Activated gamma-delta T cell (primary cell): Measurements from ENCODE around the gene DNM3.

Experiments used
- DNase-seq: peaks from one replicate; lab custom pipeline; 2025; lab: John Stamatoyannopoulos, UW

DNM3 gene

GRCh38 chr1:172326136-172326535, 484.8 kb downstream of the DNM3 start:
- DNase-seq, result no peak

GRCh38 chr1:172328266-172328665, 487.0 kb downstream of the DNM3 start:
- DNase-seq, result no peak

DNA sequence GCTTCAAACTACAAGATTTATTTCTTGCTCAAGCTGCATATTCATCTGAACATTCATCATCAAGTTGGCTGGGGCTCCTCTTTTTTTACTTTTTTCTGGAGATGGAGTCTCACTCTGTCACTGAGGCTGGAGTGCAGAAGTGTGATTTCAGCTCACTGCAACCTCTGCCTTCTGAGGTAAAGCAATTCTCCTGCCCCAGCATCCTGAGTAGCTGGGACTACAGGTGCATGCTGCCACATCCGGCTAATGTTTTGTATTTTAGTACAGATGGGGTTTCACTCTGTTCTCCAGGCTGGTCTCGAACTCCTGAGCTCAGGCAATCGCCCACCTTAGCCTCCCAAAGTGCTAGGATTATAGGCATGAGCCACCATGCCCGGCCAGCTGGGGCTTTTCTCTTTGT, 490.9 kb downstream of the DNM3 start:
- no peak for DNase-seq

GRCh38 chr1:172335377-172335776, 494.1 kb downstream of the DNM3 start:
- no peak for DNase-seq

DNA sequence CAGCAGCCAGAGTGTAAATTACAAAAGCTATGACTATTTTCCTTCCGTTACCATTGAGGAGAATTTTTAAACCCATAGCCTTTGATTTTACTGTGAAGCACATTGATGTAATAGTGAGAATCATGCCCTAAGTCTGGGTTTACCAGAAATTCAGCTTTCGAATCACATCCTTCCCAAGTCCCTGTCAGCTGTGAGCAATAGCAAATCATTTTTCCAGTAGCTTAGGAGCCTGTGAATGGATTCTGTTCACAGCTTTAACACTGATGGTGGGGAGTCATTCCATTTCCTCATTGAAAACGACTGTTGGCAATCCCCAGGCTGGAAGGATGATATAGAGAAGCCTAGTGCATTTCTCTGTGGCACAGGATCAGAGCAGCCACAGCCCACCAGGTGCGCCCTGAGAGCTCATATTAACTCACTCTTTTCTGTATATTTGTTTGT, 497.0 kb downstream of the DNM3 start:
- no peak for DNase-seq

- no peak for DNase-seq
Measured at GRCh38 chr1:172339842-172340241, 498.5 kb downstream of the DNM3 start.

GRCh38 chr1:172340520-172340919, 499.2 kb downstream of the DNM3 start:
- DNase-seq, result no peak

DNA sequence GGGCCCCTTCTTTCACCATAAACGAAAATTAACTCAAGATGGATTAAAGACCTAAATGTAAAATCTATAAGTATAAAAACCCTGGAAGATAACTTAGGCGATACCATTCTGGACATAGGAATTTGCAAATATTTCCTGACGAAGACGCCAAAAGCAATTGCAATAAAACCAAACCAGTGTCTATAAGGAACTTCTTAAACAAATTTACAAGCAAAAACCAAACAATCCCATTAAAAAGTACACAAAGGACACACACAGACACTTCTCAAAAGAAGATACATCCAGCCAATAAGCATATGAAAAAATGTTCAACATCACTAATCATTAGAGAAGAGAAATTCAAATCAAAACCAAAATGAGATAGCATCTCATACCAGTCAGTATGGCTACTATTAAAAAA, 500.4 kb downstream of the DNM3 start:
- DNase-seq, result no peak

- no peak for DNase-seq
Measured at GRCh38 chr1:172342584-172343239, 501.4 kb downstream of the DNM3 start.

- DNase-seq, result no peak
Measured at GRCh38 chr1:172343240-172344160, 502.2 kb downstream of the DNM3 start.

- DNase-seq, result no peak
Measured at GRCh38 chr1:172344444-172344843, 503.1 kb downstream of the DNM3 start.

GRCh38 chr1:172345077-172345476, 503.8 kb downstream of the DNM3 start:
- no peak for DNase-seq

GRCh38 chr1:172347416-172347815, 506.1 kb downstream of the DNM3 start:
- no peak for DNase-seq

DNA sequence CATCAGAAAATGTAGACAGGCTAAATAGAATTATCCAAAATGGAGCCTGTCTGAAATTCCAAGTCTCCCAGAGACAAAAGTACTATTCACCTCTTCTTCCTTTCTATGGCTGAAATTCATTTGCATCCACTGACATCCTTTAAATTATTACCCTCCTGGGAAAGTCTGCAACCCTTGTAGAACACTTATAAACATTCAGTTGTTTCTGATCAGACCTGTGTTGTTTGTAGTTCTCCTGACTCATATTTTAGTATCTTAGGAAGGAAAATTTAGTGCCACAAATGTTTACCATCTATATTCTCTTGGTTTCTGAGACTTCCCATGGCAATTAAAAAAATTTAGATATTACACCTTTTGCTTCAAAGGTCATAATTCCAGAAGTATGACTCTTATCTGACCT, 509.6 kb downstream of the DNM3 start:
- DNase-seq, result no peak

DNA sequence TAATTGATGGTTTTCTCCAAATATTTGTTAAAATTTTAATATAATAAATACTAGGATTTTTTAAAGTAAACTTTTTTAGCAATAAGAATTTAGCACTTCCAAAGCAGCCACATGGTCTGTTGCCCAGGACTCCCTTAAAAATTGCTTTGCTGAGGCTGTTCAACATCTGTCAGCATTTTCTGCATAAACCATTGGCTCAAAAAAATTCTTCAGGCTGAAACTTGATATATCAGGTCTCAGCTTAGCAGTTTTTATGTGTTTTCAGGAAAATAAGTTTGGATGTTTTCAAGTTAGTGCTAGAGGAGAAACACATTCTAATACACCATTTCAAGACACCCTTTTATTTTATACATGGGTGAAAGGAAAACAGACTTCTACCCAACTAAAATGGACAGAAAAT, 510.0 kb downstream of the DNM3 start:
- DNase-seq, result no peak

DNA sequence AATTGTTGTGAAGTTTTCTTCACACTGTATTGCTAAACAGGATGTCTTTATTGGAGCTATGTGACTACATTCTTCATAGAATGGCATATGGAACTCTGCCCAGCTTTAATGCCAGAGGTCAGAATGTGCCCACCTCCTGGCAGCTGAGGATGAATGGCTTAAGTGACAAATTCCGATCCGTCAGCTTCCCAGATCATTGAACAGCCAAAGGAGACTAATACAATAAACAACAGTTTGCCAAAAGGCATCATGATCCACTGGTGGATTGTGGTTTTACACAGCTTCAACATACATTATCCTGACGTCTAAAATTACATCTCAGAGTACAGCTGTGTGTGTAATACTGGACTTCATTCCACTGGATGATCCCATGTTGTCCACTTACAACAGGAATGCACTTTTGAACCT, 510.5 kb downstream of the DNM3 start:
- no peak for DNase-seq

- no peak for DNase-seq
Measured at GRCh38 chr1:172352435-172352834, 511.1 kb downstream of the DNM3 start.

GRCh38 chr1:172354291-172355274, 513.3 kb downstream of the DNM3 start:
- DNase-seq, result no peak

DNA sequence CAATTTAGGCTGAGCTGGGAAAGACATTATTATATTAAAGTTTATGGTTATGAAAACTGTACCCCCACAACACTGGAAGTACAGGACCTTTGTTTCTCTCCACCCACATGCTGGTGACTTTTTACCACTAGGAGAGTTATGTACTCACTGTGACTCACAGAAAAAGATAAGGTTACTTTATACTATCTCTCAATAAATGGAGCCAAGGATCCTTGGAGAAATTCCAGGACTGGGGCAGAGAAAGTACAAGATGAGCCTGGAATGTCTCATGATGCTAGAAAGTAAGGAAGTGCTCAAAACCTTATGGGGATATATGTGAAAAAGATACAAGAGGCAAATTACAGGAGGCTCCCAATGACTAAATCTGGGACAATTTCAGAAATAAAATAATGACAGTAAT, 515.3 kb downstream of the DNM3 start:
- no peak for DNase-seq

DNA sequence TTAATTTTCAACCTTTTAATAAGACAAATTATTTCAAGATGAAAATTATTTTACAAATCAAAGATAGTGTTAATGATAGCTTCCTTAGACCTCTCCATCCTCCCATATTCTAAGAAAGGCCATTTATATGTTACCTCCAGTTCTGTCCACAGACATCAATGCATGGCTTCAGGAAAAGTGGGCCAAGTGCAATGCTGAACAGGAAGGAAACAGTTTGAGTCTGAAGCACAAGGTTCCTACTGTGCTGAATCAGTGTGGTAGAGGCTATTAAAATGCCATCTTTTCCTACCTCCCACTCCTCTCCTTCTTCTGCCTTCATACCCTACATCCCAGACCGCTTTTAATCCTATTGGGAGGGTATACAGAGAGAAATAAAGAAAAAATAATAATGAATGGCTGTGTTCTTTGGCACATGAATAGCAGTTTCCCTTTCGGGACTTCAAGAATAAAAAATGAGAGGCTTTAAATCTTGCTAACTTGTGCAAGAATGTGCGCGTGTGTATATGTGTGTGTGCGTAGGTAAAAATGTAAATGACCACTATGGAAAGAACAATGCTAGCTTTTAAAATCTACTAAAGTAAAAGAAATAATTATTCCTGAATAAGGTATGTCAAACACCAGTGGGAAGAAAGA, 516.6 kb downstream of the DNM3 start:
- DNase-seq, result no peak

DNA sequence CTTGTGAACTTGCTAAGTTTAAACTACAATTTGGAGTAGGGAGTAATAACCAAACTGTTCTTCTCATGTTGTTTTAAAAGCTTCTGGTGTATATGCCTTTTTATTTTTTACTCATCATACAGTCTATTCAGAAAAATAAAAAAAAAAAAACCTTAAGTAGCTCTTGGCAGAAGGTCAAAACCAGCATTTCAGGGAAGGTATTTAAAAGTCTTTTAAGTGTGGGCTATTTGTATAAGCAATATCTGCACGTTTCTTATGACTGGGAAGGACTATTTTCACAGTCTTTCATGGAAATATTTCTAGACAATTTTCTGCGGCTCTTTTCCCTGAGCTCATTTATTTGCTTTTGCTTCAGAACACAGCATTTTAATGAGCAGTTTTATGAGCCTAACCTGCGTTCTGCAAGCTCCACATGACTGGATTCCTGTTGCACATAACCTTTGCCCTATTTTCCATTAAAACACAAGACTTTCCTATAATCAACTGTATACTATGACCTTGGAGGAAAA, 518.2 kb downstream of the DNM3 start:
- no peak for DNase-seq
